Measurements from ENCODE around the gene PLXNB3.
A peak's percentile ranks its signal among the peaks of the same experiment; 100 is the strongest.
"Not testable (repeated sequence)": the region's sequence is repeated elsewhere in the genome, so short reads cannot be mapped to it uniquely, and the experiment has no call there.

PLXNB3 gene

DNA sequence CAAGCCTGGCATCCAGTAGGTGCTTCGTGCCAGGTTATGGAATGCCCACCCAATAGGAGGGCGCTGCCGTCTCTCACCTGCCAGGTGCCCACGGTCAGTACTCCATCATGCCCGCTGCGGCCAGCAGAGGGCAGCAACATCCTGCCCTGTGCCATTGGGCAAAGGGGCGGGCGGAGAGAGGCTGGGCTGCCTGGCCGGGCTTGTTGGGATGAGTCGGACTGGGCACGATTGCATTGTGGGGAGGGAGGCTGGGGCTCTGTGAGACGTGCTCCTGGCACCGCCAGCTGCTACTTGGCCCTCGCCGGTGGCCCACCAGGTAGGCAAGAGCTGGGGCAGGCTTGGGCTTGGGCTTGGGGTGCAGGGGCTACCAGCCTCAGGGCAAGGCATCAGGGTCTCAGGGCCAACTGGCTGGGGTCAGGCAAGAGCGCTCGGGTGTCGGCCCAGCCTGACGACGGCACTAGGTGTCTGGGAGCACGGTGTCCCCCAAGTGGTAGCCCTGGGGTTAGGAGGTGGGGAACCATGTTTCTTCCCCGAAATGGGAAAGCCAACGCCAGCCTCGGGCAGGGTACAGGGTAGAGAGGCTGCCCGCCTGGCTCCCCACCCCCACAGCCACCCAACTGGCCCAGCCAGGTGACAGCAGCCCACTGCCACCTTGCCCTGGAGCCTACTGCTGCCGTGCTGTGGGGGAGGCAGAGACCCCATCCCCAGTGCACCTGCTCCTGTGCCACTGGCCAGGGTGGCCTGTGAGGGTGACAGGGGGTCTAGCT is at the start of gene PLXNB3:
PLXNB3 (plus strand) TSS at position 261 of the 767 bp plus-strand sequence. CDS start 1,287 bp downstream, outside the sequence.
- DNase-seq = peak; percentile 70

- no peak for DNase-seq
Measured at GRCh38 chrX:153714256-153714655, 49.8 kb upstream of the PLXNB3 start.

- DNase-seq = no peak
Measured at GRCh38 chrX:153717445-153717844, 46.6 kb upstream of the PLXNB3 start.

GRCh38 chrX:153719238-153719637 is 44.8 kb upstream of the PLXNB3 start:
- no peak for DNase-seq

- DNase-seq = no peak
Measured at GRCh38 chrX:153719701-153720100, 44.3 kb upstream of the PLXNB3 start.

DNA sequence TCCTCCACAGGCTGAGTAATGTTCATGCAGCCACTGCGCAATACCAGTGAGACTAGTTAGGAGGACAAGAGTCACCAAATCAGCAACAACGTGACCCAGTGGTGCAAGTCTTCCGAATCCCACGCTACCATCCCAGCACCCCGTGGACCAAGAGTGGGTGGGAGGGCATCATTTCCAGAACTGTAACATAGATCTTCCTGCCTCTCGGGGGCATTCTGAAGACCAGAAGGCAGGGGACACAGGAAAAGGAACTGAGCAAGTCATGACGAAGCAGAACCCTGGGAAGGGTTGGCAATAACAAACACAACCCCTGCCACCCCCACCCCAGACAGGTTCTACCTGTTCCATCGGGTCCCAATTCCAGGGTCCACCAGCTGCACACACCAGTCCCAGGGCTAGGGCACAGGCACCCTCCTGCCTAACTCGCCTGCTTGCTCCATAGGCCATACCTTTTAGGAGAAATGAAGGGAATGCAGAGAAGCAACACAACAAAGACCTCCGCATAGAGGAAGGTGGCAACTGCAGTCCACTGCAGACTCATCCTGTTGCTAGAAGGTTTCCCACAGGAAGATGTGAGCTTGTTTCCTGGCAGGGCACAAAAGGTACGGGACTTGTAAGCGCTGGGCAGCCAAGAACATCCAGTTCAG is 41.2 kb upstream of the PLXNB3 start:
- no peak for DNase-seq

GRCh38 chrX:153723351-153724251 is 40.4 kb upstream of the PLXNB3 start:
- DNase-seq = peak; percentile 42

DNA sequence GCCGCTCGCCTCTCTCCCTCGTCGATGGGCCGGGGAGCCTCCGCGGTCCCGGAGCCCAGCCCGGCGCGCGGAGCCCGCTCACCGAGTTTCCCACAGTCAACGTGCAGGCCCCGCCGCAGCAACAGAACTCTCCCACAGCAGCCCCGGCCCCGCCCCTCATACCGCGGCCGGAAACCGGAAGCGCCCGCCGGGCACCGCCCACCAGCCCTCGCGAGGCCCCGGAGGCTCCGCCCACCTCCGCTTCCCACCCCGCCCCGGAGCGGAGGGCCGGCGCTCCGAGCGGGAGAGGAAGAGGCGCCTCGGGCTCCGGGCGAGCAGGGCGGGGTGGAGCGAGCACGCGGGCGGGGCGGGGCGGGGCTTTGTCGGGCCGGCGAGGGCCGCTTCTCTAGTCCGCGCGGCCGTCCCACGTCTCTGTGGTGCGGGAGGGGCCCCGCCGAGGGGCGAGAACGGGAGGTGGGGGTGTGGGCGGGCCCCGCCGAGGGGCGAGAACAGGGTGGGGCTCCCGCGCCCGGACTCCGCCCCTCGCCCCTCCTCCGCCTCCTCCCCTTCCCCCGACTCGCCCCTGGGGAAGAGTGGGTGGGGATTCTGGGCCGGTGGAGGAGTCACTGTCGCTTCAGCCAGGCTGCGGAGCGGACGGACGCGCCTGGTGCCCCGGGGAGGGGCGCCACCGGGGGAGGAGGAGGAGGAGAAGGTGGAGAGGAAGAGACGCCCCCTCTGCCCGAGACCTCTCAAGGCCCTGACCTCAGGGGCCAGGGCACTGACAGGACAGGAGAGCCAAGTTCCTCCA is 39.6 kb upstream of the PLXNB3 start, which contains the start of the genes ABCD1 and BCAP31:
ABCD1 (plus strand) TSS at position 605 of the 787 bp plus-strand sequence. CDS start 411 bp downstream, outside the sequence.
BCAP31 (minus strand) TSS at position 136 of the 787 bp plus-strand sequence. CDS start 1,143 bp downstream, outside the sequence.
- DNase-seq = peak; percentile 87

DNA sequence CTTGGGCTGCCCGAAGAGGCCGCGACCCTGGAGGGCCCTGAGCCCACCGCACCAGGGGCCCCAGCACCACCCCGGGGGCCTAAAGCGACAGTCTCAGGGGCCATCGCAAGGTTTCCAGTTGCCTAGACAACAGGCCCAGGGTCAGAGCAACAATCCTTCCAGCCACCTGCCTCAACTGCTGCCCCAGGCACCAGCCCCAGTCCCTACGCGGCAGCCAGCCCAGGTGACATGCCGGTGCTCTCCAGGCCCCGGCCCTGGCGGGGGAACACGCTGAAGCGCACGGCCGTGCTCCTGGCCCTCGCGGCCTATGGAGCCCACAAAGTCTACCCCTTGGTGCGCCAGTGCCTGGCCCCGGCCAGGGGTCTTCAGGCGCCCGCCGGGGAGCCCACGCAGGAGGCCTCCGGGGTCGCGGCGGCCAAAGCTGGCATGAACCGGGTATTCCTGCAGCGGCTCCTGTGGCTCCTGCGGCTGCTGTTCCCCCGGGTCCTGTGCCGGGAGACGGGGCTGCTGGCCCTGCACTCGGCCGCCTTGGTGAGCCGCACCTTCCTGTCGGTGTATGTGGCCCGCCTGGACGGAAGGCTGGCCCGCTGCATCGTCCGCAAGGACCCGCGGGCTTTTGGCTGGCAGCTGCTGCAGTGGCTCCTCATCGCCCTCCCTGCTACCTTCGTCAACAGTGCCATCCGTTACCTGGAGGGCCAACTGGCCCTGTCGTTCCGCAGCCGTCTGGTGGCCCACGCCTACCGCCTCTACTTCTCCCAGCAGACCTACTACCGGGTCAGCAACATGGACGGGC is 38.8 kb upstream of the PLXNB3 start:
- no peak for DNase-seq

GRCh38 chrX:153725832-153726285 is 38.2 kb upstream of the PLXNB3 start:
- DNase-seq = no peak

GRCh38 chrX:153726286-153727122 is 37.5 kb upstream of the PLXNB3 start:
- no peak for DNase-seq

- DNase-seq = no peak
Measured at GRCh38 chrX:153727123-153727931, 36.7 kb upstream of the PLXNB3 start.

GRCh38 chrX:153728095-153728494 is 36.0 kb upstream of the PLXNB3 start:
- DNase-seq = no peak

DNA sequence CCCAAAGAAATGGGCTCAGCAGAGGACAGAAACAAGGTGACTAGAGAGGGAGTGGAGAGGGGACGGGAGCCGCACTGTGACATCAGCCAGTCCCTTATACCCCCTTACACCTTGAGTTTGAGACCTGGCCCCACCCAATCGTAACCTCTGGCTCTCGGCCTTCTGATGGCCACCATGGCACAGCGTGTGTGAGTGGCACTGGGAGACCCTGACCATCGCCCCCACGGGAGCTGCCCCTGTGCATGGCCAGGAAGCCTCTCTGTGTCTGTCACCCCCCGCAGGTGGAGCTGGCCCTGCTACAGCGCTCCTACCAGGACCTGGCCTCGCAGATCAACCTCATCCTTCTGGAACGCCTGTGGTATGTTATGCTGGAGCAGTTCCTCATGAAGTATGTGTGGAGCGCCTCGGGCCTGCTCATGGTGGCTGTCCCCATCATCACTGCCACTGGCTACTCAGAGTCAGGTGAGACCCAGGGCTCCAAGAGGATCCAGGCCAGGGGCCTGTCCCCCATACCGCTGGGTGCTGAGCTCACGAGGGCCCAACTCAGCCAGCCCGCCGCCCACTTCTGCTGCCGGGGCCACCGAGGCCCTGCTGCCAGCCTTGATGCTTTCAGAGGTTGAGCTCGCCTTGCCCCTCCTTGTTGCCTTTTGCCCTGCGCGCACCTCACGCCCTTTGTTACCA is 35.0 kb upstream of the PLXNB3 start:
- no peak for DNase-seq

DNA sequence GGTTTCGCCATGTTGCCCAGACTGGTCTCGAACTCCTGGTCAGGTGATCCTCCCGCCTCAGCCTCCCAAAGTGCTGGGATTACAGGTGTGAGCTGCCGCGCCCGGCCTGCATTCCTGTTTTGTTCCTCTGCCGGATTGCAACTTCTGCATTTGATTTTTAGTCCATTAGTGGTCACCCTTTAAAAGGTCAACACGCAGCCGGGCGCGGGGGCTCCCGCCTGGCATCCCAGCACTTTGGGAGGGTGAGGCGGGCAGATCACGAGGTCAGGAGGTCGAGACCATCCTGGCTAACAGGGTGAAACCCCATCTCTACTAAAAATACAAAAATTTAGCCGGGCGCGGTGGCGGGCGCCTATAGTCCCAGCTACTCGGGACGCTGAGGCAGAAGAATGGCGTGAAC is 33.9 kb upstream of the PLXNB3 start:
- not testable (repeated sequence) for DNase-seq

GRCh38 chrX:153731117-153731844 is 32.8 kb upstream of the PLXNB3 start:
- no peak for DNase-seq

DNA sequence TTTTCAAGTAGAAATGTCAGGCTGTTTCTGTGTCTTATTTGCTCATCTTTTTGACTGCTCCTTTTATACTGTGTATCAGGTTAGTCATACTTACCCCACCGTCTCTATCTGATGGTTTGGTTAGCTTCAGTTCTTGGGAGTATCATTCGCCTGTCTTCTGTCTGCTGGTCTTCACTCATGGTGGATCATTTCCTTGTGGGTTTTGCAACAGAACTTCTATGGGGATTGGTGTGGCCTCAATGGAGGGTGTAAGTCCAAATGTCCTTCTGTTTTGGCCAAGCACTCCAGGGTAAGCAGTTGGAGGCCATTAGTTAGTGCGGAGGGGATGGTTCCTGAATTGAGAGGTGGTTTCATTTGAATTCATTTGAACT is 32.2 kb upstream of the PLXNB3 start:
- DNase-seq = no peak

GRCh38 chrX:153732401-153732800 is 31.6 kb upstream of the PLXNB3 start:
- DNase-seq = no peak
